Memory B cell (primary cell): ENCODE data around the gene MXD4.

Source experiments
- ATAC-seq: fragments of 150-1000 bp; cut with Tn5 transposase; 2 replicates; pipeline ENCODE4 v1.10.0; 2021; ENCODE audit warnings: low read depth, mild to moderate bottlenecking, moderate library complexity
- DNase-seq, 2 donors: peaks; one replicate each; pipeline ENCODE4 v3.0.0; 2022; ENCODE audit warnings: low spot score in 2 of 2
- H3K27ac Mint-ChIP-seq: one replicate; pipeline ENCODE4 v1.8.0; 2022; ENCODE audit warnings: mild to moderate bottlenecking, moderate library complexity, mixed read lengths
- H3K27me3 Mint-ChIP-seq: one replicate; pipeline ENCODE4 v1.8.0; 2022; ENCODE audit warnings: mixed read lengths
- H3K36me3 Mint-ChIP-seq: one replicate; pipeline ENCODE4 v1.8.0; 2022; ENCODE audit warnings: mild to moderate bottlenecking, mixed read lengths
- H3K4me1 Mint-ChIP-seq: one replicate; pipeline ENCODE4 v1.8.0; 2022; ENCODE audit warnings: mixed read lengths
- H3K4me3 Mint-ChIP-seq: one replicate; pipeline ENCODE4 v1.8.0; 2022; ENCODE audit warnings: mild to moderate bottlenecking, moderate library complexity, mixed read lengths
- H3K9me3 Mint-ChIP-seq: one replicate; pipeline ENCODE4 v1.8.0; 2022; ENCODE audit warnings: mixed read lengths

Gene MXD4

GRCh38 chr4:2274320-2275043 is 12.6 kb upstream of the MXD4 start:
- H3K4me1 Mint-ChIP-seq, result no peaks in the 10 kb centered on the region
- no peak for ATAC-seq
- peaks cover 2% of the 10 kb centered on the region for H3K36me3 Mint-ChIP-seq
- no peak overlapping the region for H3K4me3 Mint-ChIP-seq
- no peak overlapping the region for H3K27ac Mint-ChIP-seq
- DNase-seq, result no peak
- H3K9me3 Mint-ChIP-seq, result no peaks in the 10 kb centered on the region
- H3K27me3 Mint-ChIP-seq, result peaks cover 4% of the 10 kb centered on the region

- H3K4me1 Mint-ChIP-seq, result no peaks in the 10 kb centered on the region
- H3K27ac Mint-ChIP-seq, result no peak overlapping the region
- peaks cover 2% of the 10 kb centered on the region for H3K36me3 Mint-ChIP-seq
- no peaks in the 10 kb centered on the region for H3K9me3 Mint-ChIP-seq
- H3K4me3 Mint-ChIP-seq, result no peak overlapping the region
- H3K27me3 Mint-ChIP-seq, result peaks cover 4% of the 10 kb centered on the region
- DNase-seq (no peak), ATAC-seq (no peak)
Measured at GRCh38 chr4:2273657-2274319, 11.9 kb upstream of the MXD4 start.

GRCh38 chr4:2273221-2273620 is 11.3 kb upstream of the MXD4 start:
- Mint-ChIP-seq H3K36me3 (peaks cover 2% of the 10 kb centered on the region), H3K4me1 (no peaks in the 10 kb centered on the region), H3K9me3 (no peaks in the 10 kb centered on the region), H3K27ac (no peak overlapping the region), H3K4me3 (no peak overlapping the region), H3K27me3 (peaks cover 4% of the 10 kb centered on the region)
- DNase-seq (no peak), ATAC-seq (no peak)

GRCh38 chr4:2272828-2273120 is 10.9 kb upstream of the MXD4 start:
- H3K36me3 Mint-ChIP-seq, result peaks cover 2% of the 10 kb centered on the region
- H3K9me3 Mint-ChIP-seq, result no peaks in the 10 kb centered on the region
- DNase-seq, result no peak
- no peaks in the 10 kb centered on the region for H3K4me1 Mint-ChIP-seq
- H3K27me3 Mint-ChIP-seq, result peaks cover 4% of the 10 kb centered on the region
- no peak overlapping the region for H3K27ac Mint-ChIP-seq
- ATAC-seq, result no peak
- no peak overlapping the region for H3K4me3 Mint-ChIP-seq

GRCh38 chr4:2272026-2272827 is 10.3 kb upstream of the MXD4 start:
- H3K27ac Mint-ChIP-seq, result no peak overlapping the region
- peaks cover 2% of the 10 kb centered on the region for H3K36me3 Mint-ChIP-seq
- no peaks in the 10 kb centered on the region for H3K4me1 Mint-ChIP-seq
- no peak for ATAC-seq
- no peaks in the 10 kb centered on the region for H3K9me3 Mint-ChIP-seq
- H3K27me3 Mint-ChIP-seq, result peaks cover 4% of the 10 kb centered on the region
- DNase-seq, result no peak
- H3K4me3 Mint-ChIP-seq, result no peak overlapping the region

- Mint-ChIP-seq H3K36me3 (peaks cover 2% of the 10 kb centered on the region), H3K27ac (no peak overlapping the region), H3K4me3 (no peak overlapping the region), H3K4me1 (no peaks in the 10 kb centered on the region), H3K27me3 (peaks cover 4% of the 10 kb centered on the region), H3K9me3 (no peaks in the 10 kb centered on the region)
- ATAC-seq (no peak), DNase-seq (no peak)
Measured at GRCh38 chr4:2271279-2272025, 9.5 kb upstream of the MXD4 start.

- H3K9me3 Mint-ChIP-seq, result no peaks in the 10 kb centered on the region
Measured at GRCh38 chr4:2270341-2271165, 8.6 kb upstream of the MXD4 start.

GRCh38 chr4:2269618-2270163 is 7.8 kb upstream of the MXD4 start:
- Mint-ChIP-seq H3K36me3 (peaks cover 2% of the 10 kb centered on the region), H3K27ac (no peak overlapping the region), H3K9me3 (no peaks in the 10 kb centered on the region), H3K4me1 (no peaks in the 10 kb centered on the region), H3K27me3 (peaks cover 4% of the 10 kb centered on the region), H3K4me3 (no peak overlapping the region)
- DNase-seq (no peak), ATAC-seq (no peak)

More at GRCh38 chr4:2270341-2271165, 8.6 kb upstream of the MXD4 start:
- DNase-seq (no peak), ATAC-seq (no peak)
- Mint-ChIP-seq H3K36me3 (peaks cover 2% of the 10 kb centered on the region), H3K4me3 (no peak overlapping the region), H3K4me1 (no peaks in the 10 kb centered on the region), H3K27ac (no peak overlapping the region), H3K27me3 (peaks cover 4% of the 10 kb centered on the region)

GRCh38 chr4:2269206-2269531 is 7.3 kb upstream of the MXD4 start:
- peaks cover 4% of the 10 kb centered on the region for H3K27me3 Mint-ChIP-seq
- H3K9me3 Mint-ChIP-seq, result no peaks in the 10 kb centered on the region
- H3K4me3 Mint-ChIP-seq, result no peak overlapping the region
- DNase-seq (no peak), ATAC-seq (no peak)
- H3K27ac Mint-ChIP-seq, result no peak overlapping the region
- H3K36me3 Mint-ChIP-seq, result peaks cover 2% of the 10 kb centered on the region
- H3K4me1 Mint-ChIP-seq, result peaks cover 2% of the 10 kb centered on the region

GRCh38 chr4:2268357-2269205 is 6.7 kb upstream of the MXD4 start:
- no peaks in the 10 kb centered on the region for H3K9me3 Mint-ChIP-seq
- peaks cover 4% of the 10 kb centered on the region for H3K27me3 Mint-ChIP-seq
- H3K36me3 Mint-ChIP-seq, result peaks cover 2% of the 10 kb centered on the region
- ATAC-seq (no peak), DNase-seq (no peak)
- no peak overlapping the region for H3K27ac Mint-ChIP-seq
- peaks cover 3% of the 10 kb centered on the region for H3K4me1 Mint-ChIP-seq
- H3K4me3 Mint-ChIP-seq, result no peak overlapping the region

GRCh38 chr4:2267841-2268240 is 5.9 kb upstream of the MXD4 start:
- no peak overlapping the region for H3K27ac Mint-ChIP-seq
- peaks cover 2% of the 10 kb centered on the region for H3K36me3 Mint-ChIP-seq
- peaks cover 2% of the 10 kb centered on the region for H3K27me3 Mint-ChIP-seq
- ATAC-seq, result no peak
- no peak for DNase-seq
- peaks cover 3% of the 10 kb centered on the region for H3K4me1 Mint-ChIP-seq
- H3K4me3 Mint-ChIP-seq, result no peak overlapping the region
- H3K9me3 Mint-ChIP-seq, result no peaks in the 10 kb centered on the region

GRCh38 chr4:2267320-2267811 is 5.5 kb upstream of the MXD4 start:
- ATAC-seq (no peak), DNase-seq (no peak)
- H3K27ac Mint-ChIP-seq, result no peak overlapping the region
- peaks cover under 1% of the 10 kb centered on the region for H3K27me3 Mint-ChIP-seq
- no peak overlapping the region for H3K4me3 Mint-ChIP-seq
- peaks cover under 1% of the 10 kb centered on the region for H3K36me3 Mint-ChIP-seq
- no peaks in the 10 kb centered on the region for H3K9me3 Mint-ChIP-seq
- H3K4me1 Mint-ChIP-seq, result peaks cover 3% of the 10 kb centered on the region
